ENCODE measurements around the gene PHLDB3.
"Not testable (repeated sequence)": the region's sequence is repeated elsewhere in the genome, so short reads cannot be mapped to it uniquely, and the experiment has no call there.

PHLDB3 gene

DNA sequence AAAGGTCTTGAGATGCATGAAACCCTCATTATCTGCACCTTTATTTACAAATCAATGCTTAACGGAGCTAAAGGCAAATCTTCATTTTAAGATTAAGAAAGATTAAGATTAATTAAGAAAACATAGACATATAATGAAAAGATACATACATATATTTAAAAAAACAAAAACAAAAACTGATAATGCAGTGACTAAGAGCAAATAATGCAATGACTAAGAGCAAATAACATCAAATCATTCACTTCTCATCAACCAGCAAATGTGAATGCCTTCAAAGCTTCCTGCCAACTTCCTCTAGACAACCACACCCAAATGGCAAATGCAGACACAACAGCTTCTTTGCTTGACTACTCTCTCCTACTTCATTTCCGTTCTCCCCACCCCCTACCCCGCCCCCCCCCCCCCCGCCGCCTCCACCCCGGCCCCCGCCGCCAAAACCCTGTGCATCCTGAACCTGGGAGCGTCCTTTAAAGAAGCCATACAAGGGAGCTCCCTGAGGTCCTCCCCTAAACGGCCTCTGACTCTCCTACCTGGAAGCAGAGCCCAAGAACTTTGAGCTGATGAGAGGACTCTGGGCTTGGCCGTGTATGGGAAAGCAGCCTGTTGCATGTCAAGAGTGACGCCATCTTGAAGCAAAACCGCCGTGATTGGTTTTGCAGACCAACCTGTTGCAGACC, 65.4 kb downstream of the PHLDB3 start:
- peak; percentile 56 for DNase-seq

DNA sequence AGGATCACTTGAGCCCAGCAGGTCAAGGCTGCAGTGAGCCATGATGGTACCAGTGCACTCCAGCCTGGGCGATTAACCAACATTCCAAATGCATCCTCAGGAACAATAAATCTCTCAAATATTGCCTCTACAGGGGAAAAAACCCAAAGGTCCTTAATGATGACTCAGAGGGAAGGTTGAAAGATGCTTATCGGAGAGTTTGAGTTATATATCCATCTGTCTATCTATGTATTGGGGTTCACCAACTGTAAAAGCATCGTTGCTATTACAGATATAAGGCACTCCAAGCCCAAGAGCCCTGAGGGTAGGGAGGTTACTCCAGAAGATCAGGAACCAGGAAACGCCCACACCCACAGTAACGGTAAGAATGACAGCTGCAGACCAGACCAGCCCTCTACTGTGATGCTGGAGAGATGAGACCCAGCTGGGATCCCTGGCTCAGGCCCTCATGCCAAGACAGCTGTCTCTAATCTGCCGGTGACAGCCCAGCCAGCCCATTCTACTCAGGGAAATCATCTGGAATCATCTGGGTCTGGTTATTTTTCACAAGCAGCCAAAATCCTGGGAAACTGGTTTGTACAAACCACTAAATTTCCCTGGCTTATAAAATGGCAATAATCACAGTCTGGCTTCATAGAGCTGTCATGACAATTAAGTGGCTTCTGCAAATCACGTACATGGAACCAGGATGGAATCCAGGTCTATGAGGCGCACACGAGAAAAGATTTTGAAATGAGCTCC, 66.1 kb downstream of the PHLDB3 start:
- peak; percentile 89 for DNase-seq

DNA sequence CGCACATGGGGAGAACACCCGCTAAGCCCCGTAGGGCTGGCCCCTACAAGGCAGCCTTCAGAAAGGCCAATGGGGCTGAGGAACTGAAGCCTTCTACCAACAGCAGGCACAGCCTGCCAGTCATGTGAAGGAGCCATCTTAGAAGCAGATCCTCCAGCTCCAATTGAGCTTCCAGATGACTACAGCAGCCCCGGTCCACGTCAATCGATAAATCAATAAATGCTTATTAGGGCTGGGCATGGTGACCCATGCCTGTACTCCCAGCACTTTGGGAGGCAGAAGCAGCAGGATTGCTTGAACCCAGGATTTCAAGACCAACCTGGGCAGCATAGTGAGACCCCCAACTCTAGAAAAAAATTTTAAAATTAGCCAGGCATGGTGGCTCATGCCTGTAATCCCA, 66.8 kb downstream of the PHLDB3 start:
- DNase-seq, result no peak

DNA sequence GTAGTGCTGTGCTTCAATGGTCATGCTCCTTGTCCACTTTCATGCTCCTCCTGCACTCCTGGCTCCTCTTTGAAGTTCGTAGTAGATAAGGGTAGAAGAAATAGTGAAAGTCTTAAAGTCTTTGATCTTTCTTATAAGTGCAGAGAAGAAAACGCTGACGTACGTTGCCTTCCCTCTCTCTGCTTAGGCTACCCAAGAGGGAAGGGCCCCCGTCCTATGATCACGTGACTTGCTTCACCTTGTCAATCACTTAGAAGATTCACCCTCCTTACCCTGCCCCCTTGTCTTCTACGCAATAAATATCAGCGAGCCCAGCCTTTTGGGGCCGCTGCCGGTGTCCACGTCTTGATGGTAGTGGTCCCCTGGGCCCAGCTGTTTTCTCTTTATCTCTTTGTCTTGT, 67.3 kb downstream of the PHLDB3 start:
- DNase-seq, result not testable (repeated sequence)

DNA sequence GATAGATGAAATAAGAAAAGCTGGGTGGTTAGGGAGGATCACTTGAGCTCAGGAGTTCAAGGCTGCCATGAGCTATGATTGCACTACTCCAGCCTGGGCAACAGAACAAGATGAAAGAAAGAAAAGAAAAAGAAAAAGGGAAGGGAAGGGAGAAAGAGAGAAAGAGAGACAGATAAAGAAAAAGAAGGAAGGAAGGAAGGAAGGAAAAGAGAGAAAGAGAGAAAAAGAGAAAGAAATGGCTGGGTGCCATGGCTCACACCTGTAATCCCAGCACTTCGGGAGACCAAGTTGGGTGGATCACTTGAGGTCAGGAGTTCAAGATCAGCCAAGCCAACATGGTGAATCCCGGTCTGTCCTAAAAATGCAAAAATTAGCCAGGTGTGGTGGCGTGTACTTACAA, 68.8 kb downstream of the PHLDB3 start:
- no peak for DNase-seq

DNA sequence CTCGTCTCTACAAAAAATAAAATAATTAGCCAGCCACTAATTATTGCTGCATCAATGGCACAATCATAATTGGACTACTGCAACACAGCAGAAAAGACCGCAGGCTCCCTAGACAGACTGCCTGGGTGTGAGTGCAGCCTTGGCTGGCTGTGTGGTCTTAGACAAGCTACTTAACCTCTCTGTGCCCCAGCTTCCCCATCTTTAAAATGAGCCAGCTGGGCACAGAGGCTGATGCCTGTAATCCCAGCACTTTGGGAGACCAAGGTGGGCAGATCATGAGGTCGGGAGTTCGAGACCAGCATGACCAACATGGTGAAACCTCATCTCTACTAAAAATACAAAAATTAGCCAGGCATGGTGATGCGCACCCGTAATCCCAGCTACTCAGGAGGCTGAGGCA, 70.9 kb downstream of the PHLDB3 start:
- no peak for DNase-seq

DNA sequence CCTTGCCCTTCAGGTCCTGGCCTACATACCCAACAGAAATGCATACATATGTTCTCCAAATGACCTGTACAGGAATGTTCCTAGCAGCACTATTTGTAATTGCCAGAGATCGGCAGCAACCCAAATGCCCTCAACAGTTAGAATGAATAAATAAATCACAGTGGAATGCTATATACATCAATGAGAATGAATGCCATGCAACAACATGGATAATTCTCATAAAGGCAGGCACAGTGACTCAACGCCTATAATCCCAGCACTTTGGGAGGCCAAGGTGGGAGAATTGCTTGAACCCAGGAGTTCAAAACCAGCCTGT, 71.2 kb downstream of the PHLDB3 start:
- no peak for DNase-seq

DNA sequence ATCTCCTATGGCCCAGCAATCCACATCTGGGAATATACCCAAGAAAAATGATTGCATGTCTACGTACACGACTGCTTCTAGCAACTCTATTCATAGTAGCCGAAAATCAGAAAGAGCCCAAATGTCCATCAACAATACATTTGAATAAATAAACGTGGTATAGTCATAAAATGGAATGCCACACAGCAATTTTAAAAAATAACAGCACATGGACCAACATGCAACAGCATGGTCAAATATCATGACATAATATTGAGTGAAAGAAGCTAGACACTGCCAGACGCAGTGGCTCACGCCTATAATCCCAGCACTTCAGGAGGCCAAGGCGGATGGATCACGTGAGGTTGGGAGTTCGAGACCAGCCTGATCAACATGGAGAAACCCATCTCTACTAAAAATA, 73.6 kb downstream of the PHLDB3 start:
- DNase-seq, result no peak

DNA sequence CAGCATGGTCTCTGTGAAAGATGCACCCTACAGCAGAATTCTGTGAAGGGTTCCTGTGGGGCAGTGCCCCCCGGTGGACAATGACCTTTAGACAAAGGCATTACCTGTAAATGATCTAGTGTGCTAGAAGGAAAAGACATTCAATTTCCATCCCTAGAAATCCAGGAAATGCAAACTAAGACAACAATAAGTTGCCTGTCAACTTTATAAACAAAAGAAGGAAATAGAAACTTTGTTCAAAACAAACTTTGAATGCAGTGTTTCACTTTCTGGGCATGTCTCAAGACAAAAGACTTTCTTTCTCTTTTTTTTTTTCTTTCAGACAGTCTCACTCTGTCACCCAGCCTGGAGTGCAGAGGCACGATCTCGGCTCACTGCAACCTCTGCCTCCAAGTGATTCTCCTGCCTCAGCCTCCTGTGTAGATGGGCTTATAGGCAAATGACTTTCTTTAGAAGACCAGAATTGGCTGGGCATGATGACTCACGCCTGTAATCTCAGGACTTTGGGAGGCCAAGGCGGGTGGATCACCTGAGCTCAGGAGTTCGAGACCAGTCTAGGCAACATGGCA, 74.3 kb downstream of the PHLDB3 start:
- DNase-seq, result peak; percentile 18

DNA sequence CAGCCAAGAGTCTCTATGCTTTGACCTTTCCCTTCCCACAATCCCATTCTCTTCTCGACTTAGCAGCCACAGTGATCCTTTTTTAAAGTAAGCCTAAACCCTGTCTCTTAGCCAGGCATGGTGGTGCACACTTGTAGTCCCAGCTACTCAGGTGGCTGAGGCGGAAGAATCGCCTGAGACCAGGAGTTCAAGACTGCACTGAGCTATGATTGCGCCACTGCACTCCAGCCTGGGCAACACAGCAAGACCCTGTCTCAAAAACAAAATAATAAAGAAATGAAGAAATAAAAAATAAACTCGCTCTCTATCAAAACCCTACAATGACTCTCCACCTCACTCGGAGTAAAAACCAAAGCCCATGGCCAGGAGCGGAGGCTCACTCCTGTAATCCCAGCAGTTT, 75.2 kb downstream of the PHLDB3 start:
- no peak for DNase-seq

DNA sequence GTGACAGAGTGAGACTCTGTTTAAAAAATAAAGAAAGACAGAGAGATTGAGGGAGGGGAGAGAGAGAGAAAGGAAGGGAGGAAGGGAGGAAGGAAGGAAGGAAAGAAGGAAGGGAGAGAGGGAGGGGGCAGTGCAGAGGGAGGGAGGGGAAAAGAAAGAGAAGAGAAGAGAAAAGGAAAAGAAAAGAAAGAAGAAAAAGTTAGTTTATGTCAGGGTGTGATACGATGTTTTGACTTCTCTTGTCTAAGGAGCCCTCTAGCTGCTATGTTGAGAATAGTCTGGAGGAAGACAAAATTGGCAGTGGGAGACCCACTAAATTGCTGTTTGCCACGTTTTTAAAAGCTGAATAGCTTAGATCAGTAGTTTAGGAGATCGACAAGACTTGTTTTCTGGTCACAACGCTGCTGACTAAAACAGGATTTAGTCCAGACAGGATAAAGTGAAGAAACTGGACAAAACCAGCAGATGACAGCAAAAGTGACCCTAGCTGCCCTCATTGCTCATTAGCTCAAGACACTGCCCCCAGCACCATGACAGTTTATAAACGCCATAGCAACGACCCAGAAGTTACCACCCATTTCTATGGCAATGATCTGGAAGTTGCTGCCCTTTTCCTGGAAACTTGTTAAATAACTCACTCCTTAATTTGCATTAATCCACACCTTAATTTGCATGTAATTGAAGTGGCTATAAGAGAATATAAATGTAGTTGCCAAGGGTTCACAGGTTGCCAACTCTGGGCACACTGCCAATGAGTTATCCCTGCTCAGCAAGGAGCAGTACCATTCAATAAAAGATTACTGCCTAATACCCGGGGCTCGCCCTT, 78.8 kb downstream of the PHLDB3 start:
- peak; percentile 42 for DNase-seq
